Small intestine (tissue), 7 donors: ENCODE results near the gene HIGD2A. TPM values are rescaled to one million over a fixed set of nuclear protein-coding genes. Genes with fewer than 3 reads are reported as not detected.
"Not testable (repeated sequence)": the region's sequence is repeated elsewhere in the genome, so short reads cannot be mapped to it uniquely, and the experiment has no call there.

Experiments used
- DNase-seq, 2 donors: peaks; one replicate each; pipeline versions ENCODE4 v3.0.0 to v3.0.0-alpha.2; 2013
- FAIRE-seq: peaks from 2 replicates; lab custom pipeline; 2012; peaks lifted over from hg19 to GRCh38; lab: Jason Lieb, UNC
- H3K27ac ChIP-seq, 3 donors: one replicate each; pipeline ENCODE4 v1.5.1; 2013; ENCODE audit warnings: low read length in 2 of 3, mild to moderate bottlenecking in 2 of 3, control low read depth in 1 of 3, inconsistent platforms in 1 of 3, low read depth in 1 of 3, moderate library complexity in 1 of 3
- H3K27me3 ChIP-seq, 3 donors: one replicate each; pipeline ENCODE4 v1.6.1; 2013; ENCODE audit warnings: low read length in 3 of 3, inconsistent platforms in 1 of 3; ENCODE audit not compliant: control insufficient read depth in 3 of 3, insufficient read depth in 3 of 3
- H3K36me3 ChIP-seq, 3 donors: one replicate each; pipeline ENCODE4 v1.6.1; 2013; ENCODE audit warnings: low read length in 3 of 3, inconsistent platforms in 1 of 3, low read depth in 1 of 3, mild to moderate bottlenecking in 1 of 3, moderate library complexity in 1 of 3; ENCODE audit not compliant: control insufficient read depth in 3 of 3, insufficient read depth in 2 of 3
- H3K4me1 ChIP-seq, 3 donors: one replicate each; pipeline ENCODE4 v1.6.1; 2013; ENCODE audit warnings: low read length in 2 of 3, inconsistent platforms in 1 of 3, low read depth in 1 of 3, mild to moderate bottlenecking in 1 of 3, moderate library complexity in 1 of 3; ENCODE audit not compliant: control insufficient read depth in 3 of 3, insufficient read depth in 2 of 3
- H3K4me3 ChIP-seq, 3 donors: one replicate each; pipeline ENCODE4 v1.5.1; 2013; ENCODE audit warnings: low read length in 3 of 3, control low read depth in 1 of 3, inconsistent platforms in 1 of 3, low read depth in 1 of 3, mild to moderate bottlenecking in 1 of 3, moderate library complexity in 1 of 3
- H3K9me3 ChIP-seq, 2 donors: one replicate each; pipeline ENCODE4 v1.6.1; 2013; ENCODE audit warnings: low read depth in 1 of 2, low read length in 1 of 2; ENCODE audit not compliant: control insufficient read depth in 2 of 2, insufficient read depth in 1 of 2
- WGBS, 3 donors: extraction: QIAGEN DNeasy Blood & Tissue Kit; methylation state at CpG; one replicate each; pipeline ENCODE4 v1.1.7; 2013; 5-methylcytosine and 5-hydroxymethylcytosine counted together
- polyA plus RNA-seq, 4 donors: library from polyadenylated mRNA; stranded (reverse) in 3 of 4; unstranded in 1 of 4; fragments of 200-250 nt in 3 of 4; fragments of 120-200 nt in 1 of 4; gene quantifications; one replicate each; pipeline versions ENCODE4 v1.2.1 to v1.2.3, GENCODE V29; 2013
- donor health status: healthy with polysubstance abuse.
- donor health status: control.
- donor health status: control.
- donor health status: Bipolar disorder and iron deficiency.
- donor health status: healthy.

Gene HIGD2A
- polyA plus RNA-seq, 4 donors = 116 to 343 (median 270) TPM

GRCh38 chr5:176406436-176407052, 18.0 kb downstream of the HIGD2A start:
- FAIRE-seq (no peak), DNase-seq (no peak)
- H3K36me3 ChIP-seq = peaks cover 0 to 85% (median 13%) of the 10 kb centered on the region in 3 donors
- 33 to 73% (median 49%) methylated on average over 8 to 9 of the region's 9 CpGs for WGBS, 3 donors
- no peak overlapping the region for H3K4me3 ChIP-seq
- no peaks in the 10 kb centered on the region for H3K9me3 ChIP-seq
- H3K4me1 ChIP-seq = peaks cover 3 to 42% (median 3%) of the 10 kb centered on the region in 3 donors
- peak overlapping the region in 1 of 3 donors; percentile 45 for H3K27ac ChIP-seq
- no peaks in the 10 kb centered on the region for H3K27me3 ChIP-seq

DNA sequence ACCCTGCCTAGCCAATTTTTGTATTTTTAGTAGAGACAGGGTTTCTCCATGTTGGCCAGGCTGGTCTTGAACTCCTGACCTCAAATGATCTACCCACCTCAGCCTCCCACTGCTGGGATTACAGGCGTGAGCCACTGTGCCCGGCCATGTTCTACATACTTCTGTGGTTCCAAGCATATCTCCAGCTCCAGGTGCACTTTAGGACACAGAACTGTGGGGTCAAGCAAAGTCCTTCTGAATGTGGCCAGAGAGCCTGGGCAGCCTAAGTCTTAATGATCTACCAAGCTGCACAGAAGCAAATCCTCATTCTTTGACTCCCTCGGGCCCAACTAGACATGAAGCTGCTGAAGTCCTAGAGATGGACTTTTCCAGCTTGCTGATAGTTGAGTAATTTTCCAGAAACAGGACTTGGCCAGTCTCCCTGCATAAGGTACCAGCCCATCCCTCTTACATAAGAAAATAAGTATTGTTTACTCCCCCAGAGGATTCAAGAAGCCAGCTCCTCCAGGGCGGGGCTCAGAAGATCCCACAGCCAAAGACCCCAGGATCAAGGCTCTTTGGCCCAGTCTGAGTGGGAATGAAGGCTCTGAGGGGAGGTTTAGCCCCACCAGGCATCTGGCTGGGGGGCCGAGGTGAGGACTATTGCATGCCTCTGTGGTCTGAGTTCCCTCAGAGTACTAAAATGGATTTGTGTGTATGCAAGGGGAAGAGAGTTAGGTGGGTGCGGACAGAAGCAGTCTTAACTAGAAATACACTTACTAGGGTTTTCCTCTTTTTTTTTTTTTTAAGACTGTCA, 19.1 kb downstream of the HIGD2A start:
- 87 to 94% (median 92%) methylated on average over 6 of the region's 6 CpGs for WGBS, 3 donors
- Histone ChIP-seq H3K9me3 (no peaks in the 10 kb centered on the region), H3K4me1 (peaks cover 3 to 33% (median 5%) of the 10 kb centered on the region in 3 donors), H3K27me3 (no peaks in the 10 kb centered on the region), H3K27ac (no peak overlapping the region), H3K4me3 (no peak overlapping the region), H3K36me3 (peaks cover 0 to 86% (median 13%) of the 10 kb centered on the region in 3 donors)
- no peak for FAIRE-seq
- DNase-seq = no peak

DNA sequence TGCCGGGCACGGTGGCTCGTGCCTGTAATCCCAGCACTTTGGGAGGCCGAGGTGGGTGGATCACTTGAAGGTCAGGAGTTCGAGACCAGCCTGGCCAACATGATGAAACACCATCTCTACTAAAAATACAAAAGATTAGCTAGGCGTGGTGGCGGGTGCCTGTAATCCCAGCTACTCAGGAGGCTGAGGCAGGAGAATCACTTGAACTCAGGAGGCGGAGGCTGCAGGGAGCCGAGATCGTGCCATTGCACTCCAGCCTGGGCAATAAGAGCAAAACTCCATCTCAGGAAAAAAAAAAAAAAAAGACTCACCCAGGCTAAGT, 19.7 kb downstream of the HIGD2A start:
- not testable (repeated sequence) for DNase-seq, FAIRE-seq, H3K27ac ChIP-seq, H3K9me3 ChIP-seq, H3K4me3 ChIP-seq, H3K27me3 ChIP-seq
- Histone ChIP-seq H3K36me3 (peaks cover 0 to 90% (median 13%) of the 10 kb centered on the region in 3 donors), H3K4me1 (peaks cover 3 to 31% (median 5%) of the 10 kb centered on the region in 3 donors)
- WGBS, 3 donors = 92 to 96% (median 92%) methylated on average over 10 of the region's 10 CpGs

DNA sequence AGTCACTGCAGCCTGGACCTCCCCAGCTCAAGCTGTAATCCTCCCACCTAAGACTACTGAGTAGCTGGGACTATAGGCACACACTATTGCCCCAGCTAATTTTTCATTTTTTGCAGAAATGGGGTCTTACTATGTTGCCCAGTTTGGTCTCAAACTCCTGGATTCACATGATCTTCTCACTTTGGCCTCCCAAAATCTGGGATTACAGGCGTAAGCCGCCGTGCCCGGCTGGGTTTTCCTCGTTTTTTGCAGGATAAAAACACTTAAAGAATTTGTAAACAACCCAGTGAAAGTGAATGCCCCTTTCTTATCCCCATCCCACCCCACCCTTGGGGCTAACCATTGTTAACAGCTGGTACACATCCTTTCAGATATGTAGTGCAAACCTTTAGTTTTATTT, 20.0 kb downstream of the HIGD2A start:
- WGBS, 3 donors = 83 to 93% (median 91%) methylated on average over 5 of the region's 5 CpGs
- H3K4me1 ChIP-seq = peaks cover 3 to 27% (median 5%) of the 10 kb centered on the region in 3 donors
- DNase-seq = no peak
- peaks cover 0 to 90% (median 13%) of the 10 kb centered on the region in 3 donors for H3K36me3 ChIP-seq
- H3K27me3 ChIP-seq = no peaks in the 10 kb centered on the region
- FAIRE-seq = no peak
- no peak overlapping the region for H3K4me3 ChIP-seq
- H3K27ac ChIP-seq = no peak overlapping the region
- no peaks in the 10 kb centered on the region for H3K9me3 ChIP-seq

- 91 to 100% (median 94%) methylated on average over 4 of the region's 4 CpGs for WGBS, 3 donors
- no peaks in the 10 kb centered on the region for H3K27me3 ChIP-seq
- no peaks in the 10 kb centered on the region for H3K9me3 ChIP-seq
- no peak overlapping the region for H3K27ac ChIP-seq
- peaks cover 0 to 90% (median 13%) of the 10 kb centered on the region in 3 donors for H3K36me3 ChIP-seq
- no peak overlapping the region for H3K4me3 ChIP-seq
- DNase-seq (no peak), FAIRE-seq (no peak)
- H3K4me1 ChIP-seq = peaks cover 2 to 16% (median 3%) of the 10 kb centered on the region in 3 donors
Observed at GRCh38 chr5:176409765-176410164, 21.2 kb downstream of the HIGD2A start.

GRCh38 chr5:176410486-176411180, 22.1 kb downstream of the HIGD2A start:
- Histone ChIP-seq H3K4me1 (peaks cover 3 to 7% (median 5%) of the 10 kb centered on the region in 3 donors), H3K36me3 (peaks cover 0 to 82% (median 13%) of the 10 kb centered on the region in 3 donors), H3K9me3 (no peaks in the 10 kb centered on the region), H3K4me3 (no peak overlapping the region), H3K27ac (no peak overlapping the region), H3K27me3 (no peaks in the 10 kb centered on the region)
- DNase-seq = no peak
- WGBS, 3 donors = 53 to 82% (median 73%) methylated on average over 4 to 5 of the region's 5 CpGs
- FAIRE-seq = no peak

DNA sequence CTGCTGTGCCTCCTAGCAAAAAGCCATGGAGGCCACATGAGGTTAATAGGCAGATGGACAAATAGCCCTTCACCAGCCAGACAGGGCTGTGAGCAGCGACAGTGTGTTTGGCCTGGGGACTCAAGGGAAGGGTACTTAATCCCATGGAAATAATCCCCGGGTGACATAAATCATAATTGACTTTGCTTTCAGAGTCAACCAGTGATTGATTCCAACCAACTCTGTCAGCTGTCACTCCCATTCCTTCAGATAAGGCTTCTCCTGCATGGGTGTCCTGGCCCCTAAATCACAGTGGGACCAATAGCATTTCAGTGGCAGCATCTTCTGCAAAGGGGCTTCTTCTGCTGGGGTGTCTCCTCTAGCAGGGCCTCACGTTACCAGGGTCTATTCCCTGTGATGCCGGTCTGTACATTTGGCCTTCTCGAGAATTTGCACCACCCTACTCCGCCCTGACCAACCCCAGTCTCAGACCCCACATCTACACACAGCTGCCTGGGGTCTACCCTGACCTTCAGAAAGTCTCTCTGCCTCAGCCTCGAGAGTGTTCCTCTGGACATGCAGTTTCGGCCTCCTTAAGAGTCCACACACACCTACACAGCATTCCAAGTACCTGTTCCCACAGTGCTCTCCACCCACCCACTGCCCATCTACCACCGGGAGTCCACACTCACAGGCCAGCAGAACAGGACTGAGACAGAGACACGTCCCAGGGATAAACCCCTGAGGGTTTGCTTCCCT, 24.1 kb downstream of the HIGD2A start:
- no peaks in the 10 kb centered on the region for H3K9me3 ChIP-seq
- H3K4me1 ChIP-seq = peaks cover 5 to 12% (median 8%) of the 10 kb centered on the region in 3 donors
- H3K36me3 ChIP-seq = peaks cover 0 to 61% (median 7%) of the 10 kb centered on the region in 3 donors
- no peak for DNase-seq
- H3K27me3 ChIP-seq = no peaks in the 10 kb centered on the region
- whole genome bisulfite sequencing, 3 donors = 72 to 81% (median 75%) methylated on average over 10 of the region's 10 CpGs
- H3K4me3 ChIP-seq = no peak overlapping the region
- no peak overlapping the region for H3K27ac ChIP-seq
- no peak for FAIRE-seq

GRCh38 chr5:176413255-176413565, 24.7 kb downstream of the HIGD2A start:
- WGBS, 3 donors = 81 to 93% (median 90%) methylated on average over 2 of the region's 2 CpGs
- peaks cover 0 to 56% (median 4%) of the 10 kb centered on the region in 3 donors for H3K36me3 ChIP-seq
- peaks cover 7 to 17% (median 8%) of the 10 kb centered on the region in 3 donors for H3K4me1 ChIP-seq
- no peaks in the 10 kb centered on the region for H3K27me3 ChIP-seq
- no peak overlapping the region for H3K27ac ChIP-seq
- DNase-seq (no peak), FAIRE-seq (no peak)
- no peaks in the 10 kb centered on the region for H3K9me3 ChIP-seq
- no peak overlapping the region for H3K4me3 ChIP-seq
